HL-60 (cell line): Measurements from ENCODE around the gene MTHFD1L.
"Not testable (repeated sequence)": the region's sequence is repeated elsewhere in the genome, so short reads cannot be mapped to it uniquely, and the experiment has no call there.

ENCODE experiments used
- DNase-seq, 2 experiments: peaks; one replicate each; pipeline ENCODE4 v3.0.0-alpha.2; 2010 to 2020; ENCODE audit warnings: low read depth in 1 of 2, low spot score in 1 of 2
- H3K27ac ChIP-seq: fragments of 250-450 bp; sonication (Bioruptor Pico); replicated peaks from 2 replicates; pipeline ENCODE4 v1.5.1; 2020; ENCODE audit warnings: mild to moderate bottlenecking, moderate library complexity
- H3K27me3 ChIP-seq: fragments of 250-450 bp; sonication (Bioruptor Pico); 2 replicates; pipeline ENCODE4 v1.5.1; 2021; ENCODE audit warnings: mild to moderate bottlenecking, moderate library complexity; ENCODE audit not compliant: insufficient read depth, poor library complexity, severe bottlenecking
- H3K4me3 ChIP-seq: replicated peaks from 2 replicates; pipeline ENCODE4 v1.5.1; 2011; ENCODE audit warnings: mild to moderate bottlenecking, control low read depth, low read length; ENCODE audit not compliant: insufficient read depth
- GABPA ChIP-seq: IDR thresholded peaks from 2 replicates; pipeline ENCODE4 v1.6.1; 2012; ENCODE audit warnings: low read depth
- POLR2AphosphoS5 ChIP-seq: IDR thresholded peaks from 2 replicates; pipeline ENCODE4 v1.6.1; 2012; ENCODE audit warnings: low read depth
- SPI1 ChIP-seq: IDR thresholded peaks from 2 replicates; pipeline ENCODE4 v1.6.1; 2012; ENCODE audit warnings: low read depth, mild to moderate bottlenecking, borderline replicate concordance
- TF ChIP-seq, protein P1 (sequence below): IDR thresholded peaks from one replicate; pipeline ENCODE4 v1.5.1; 2011; ENCODE audit warnings: low read length, control low read depth, inconsistent platforms; ENCODE audit not compliant: insufficient read depth
- TF ChIP-seq, protein P2 (sequence below): IDR thresholded peaks from 2 replicates; pipeline ENCODE4 v1.6.1; 2012; ENCODE audit warnings: low read depth; ENCODE audit not compliant: insufficient replicate concordance

The MTHFD1L gene

DNA sequence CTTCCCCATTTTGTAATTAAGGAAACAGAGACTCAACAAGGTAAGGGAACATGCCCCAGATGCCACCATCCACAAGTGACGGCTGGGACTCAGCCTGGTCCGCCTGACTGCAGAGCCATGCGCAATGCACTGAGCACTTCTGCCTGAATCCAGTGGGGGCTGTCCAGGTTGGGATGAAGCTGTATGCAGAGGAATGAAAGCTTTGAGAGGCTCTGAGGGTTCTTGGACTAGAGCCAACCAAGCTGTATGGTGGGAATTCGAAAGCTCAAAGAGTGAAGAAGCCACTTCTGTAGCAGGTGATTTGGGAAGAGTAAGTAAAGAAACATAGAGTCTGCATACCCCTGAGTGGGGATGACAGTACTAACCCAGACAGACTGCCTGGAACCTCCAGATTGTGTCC lies 246.6 kb downstream of the MTHFD1L start:
- no peak for DNase-seq
- Histone ChIP-seq H3K27ac (no peak overlapping the region), H3K4me3 (no peak overlapping the region), H3K27me3 (no peaks in the 10 kb centered on the region)
- TF ChIP-seq, protein P1, sequence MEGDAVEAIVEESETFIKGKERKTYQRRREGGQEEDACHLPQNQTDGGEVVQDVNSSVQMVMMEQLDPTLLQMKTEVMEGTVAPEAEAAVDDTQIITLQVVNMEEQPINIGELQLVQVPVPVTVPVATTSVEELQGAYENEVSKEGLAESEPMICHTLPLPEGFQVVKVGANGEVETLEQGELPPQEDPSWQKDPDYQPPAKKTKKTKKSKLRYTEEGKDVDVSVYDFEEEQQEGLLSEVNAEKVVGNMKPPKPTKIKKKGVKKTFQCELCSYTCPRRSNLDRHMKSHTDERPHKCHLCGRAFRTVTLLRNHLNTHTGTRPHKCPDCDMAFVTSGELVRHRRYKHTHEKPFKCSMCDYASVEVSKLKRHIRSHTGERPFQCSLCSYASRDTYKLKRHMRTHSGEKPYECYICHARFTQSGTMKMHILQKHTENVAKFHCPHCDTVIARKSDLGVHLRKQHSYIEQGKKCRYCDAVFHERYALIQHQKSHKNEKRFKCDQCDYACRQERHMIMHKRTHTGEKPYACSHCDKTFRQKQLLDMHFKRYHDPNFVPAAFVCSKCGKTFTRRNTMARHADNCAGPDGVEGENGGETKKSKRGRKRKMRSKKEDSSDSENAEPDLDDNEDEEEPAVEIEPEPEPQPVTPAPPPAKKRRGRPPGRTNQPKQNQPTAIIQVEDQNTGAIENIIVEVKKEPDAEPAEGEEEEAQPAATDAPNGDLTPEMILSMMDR = no peak
- TF ChIP-seq POLR2AphosphoS5 (no peak), GABPA (no peak), SPI1 (no peak)
- TF ChIP-seq, protein P2, sequence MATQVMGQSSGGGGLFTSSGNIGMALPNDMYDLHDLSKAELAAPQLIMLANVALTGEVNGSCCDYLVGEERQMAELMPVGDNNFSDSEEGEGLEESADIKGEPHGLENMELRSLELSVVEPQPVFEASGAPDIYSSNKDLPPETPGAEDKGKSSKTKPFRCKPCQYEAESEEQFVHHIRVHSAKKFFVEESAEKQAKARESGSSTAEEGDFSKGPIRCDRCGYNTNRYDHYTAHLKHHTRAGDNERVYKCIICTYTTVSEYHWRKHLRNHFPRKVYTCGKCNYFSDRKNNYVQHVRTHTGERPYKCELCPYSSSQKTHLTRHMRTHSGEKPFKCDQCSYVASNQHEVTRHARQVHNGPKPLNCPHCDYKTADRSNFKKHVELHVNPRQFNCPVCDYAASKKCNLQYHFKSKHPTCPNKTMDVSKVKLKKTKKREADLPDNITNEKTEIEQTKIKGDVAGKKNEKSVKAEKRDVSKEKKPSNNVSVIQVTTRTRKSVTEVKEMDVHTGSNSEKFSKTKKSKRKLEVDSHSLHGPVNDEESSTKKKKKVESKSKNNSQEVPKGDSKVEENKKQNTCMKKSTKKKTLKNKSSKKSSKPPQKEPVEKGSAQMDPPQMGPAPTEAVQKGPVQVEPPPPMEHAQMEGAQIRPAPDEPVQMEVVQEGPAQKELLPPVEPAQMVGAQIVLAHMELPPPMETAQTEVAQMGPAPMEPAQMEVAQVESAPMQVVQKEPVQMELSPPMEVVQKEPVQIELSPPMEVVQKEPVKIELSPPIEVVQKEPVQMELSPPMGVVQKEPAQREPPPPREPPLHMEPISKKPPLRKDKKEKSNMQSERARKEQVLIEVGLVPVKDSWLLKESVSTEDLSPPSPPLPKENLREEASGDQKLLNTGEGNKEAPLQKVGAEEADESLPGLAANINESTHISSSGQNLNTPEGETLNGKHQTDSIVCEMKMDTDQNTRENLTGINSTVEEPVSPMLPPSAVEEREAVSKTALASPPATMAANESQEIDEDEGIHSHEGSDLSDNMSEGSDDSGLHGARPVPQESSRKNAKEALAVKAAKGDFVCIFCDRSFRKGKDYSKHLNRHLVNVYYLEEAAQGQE = no peak

DNA sequence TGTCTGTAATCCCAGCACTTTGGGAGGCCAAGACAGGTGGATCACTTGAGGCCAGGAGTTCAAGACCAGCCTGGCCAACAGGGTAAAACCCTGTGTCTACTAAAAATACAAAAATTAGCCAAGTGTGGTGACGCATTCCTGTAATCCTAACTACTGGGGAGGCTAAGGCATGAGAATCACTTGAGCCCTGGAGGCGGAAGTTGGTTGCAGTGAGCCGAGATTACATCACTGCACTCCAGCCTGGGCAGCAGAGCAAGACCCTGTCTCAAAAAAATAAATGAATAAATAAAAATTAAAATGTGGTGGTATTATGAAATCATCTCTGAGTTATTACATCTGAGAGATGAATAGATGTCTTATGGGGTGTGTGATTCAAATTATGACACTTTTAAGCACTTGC lies 247.4 kb downstream of the MTHFD1L start:
- H3K27ac ChIP-seq, H3K4me3 ChIP-seq, DNase-seq, H3K27me3 ChIP-seq: not testable (repeated sequence)

GRCh38 chr6:151113641-151114040 lies 248.1 kb downstream of the MTHFD1L start:
- no peak overlapping the region for H3K4me3 ChIP-seq
- TF ChIP-seq POLR2AphosphoS5 (no peak), GABPA (no peak), SPI1 (no peak)
- TF ChIP-seq, protein P2 = no peak
- TF ChIP-seq, protein P1 = no peak
- H3K27me3 ChIP-seq = no peaks in the 10 kb centered on the region
- no peak overlapping the region for H3K27ac ChIP-seq
- DNase-seq = no peak

DNA sequence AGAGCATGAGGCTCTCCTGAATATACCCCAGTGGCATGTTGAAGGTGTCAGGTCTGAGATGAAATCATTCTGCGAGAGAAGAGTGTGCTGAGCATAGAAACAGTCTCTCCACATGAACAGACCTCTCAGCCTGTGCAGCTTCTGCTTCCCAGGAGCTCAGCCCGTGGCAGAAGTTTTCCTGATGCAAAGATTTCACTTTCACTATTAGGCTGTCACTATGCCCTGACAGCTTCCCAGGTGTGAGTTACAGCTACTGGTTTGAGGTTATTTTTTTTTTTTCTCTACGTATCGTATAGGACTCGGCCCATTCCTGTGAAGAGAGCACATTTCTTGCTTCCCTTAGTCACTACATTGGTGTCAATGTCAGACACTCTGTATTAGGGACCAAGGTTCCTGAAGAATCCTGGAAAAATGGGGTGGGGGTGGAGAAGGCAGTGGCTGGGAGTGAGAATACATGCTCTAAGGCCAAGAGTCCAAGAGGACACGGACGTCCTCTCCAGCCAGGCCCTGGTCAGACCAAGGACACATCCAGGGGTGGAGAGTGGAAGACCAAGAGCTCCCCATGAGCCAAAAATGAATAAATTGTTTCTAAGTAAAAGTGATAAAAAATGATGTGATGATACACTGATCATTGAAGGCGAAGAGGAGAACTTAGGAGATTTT lies 253.1 kb downstream of the MTHFD1L start:
- Histone ChIP-seq H3K27ac (no peak overlapping the region), H3K4me3 (no peak overlapping the region), H3K27me3 (no peaks in the 10 kb centered on the region)
- TF ChIP-seq, protein P2 = no peak
- no peak for TF ChIP-seq POLR2AphosphoS5
- TF ChIP-seq, protein P1 = no peak
- no peak for TF ChIP-seq SPI1
- no peak for TF ChIP-seq GABPA
- DNase-seq = no peak
